NCI-H2196 treated with DMSO at 0.1 percent for 48 hours (cell line): ENCODE data around the gene PDE4B.

Experiments
- DNase-seq: peaks from one replicate; lab custom pipeline; 2025; ENCODE audit not compliant: unreplicated experiment; lab: John Stamatoyannopoulos, UW

The PDE4B gene

GRCh38 chr1:65880611-65881010 lies 87.9 kb downstream of the PDE4B start:
- DNase-seq = no peak

DNA sequence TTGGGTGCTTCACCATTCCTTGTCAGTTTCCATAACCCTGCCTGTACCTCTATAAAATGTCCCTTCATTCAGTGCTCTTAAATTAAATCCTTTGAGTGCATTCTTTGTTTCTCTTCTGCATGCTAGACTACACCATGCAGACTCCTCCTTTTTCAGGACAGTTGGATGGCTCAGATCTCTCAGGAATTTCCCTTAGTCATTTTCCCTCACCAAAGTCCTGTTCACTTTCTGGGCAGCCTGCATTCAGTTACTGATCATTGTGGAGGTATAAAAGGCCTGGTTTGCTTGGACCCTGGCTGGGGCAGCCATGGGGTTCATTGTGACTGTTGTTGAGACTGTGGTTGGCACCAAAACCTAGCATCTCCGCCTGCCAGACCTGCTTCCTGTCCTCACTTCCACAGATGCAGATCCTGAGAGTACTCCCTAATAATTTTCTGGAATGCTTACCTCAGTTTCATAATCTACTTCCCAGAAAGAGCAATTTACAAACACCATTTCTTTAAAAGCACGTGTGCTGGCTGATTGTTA lies 88.4 kb downstream of the PDE4B start:
- DNase-seq = no peak

DNA sequence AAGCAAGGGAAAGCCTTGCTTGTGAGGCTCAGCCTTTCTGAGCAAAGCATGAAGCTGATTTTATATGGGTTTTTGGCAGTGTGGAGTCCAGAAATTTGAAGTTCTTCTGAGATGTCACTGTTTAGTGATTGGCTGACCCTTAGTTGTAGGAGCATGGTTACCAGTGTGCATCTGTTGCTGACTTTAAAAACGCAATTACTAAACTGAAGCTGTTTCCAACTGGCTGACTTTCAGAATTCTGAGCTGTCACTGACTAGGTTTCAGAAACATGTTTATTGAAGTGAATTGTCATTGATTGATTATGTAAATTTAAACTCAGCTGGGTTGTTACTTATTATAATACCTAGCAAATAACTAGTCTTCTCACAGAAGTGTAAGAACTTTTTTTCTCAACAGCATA lies 89.4 kb downstream of the PDE4B start:
- no peak for DNase-seq

GRCh38 chr1:65889441-65889840 lies 96.7 kb downstream of the PDE4B start:
- DNase-seq = no peak

- DNase-seq = no peak
Observed at GRCh38 chr1:65890201-65890843, 97.6 kb downstream of the PDE4B start.

DNA sequence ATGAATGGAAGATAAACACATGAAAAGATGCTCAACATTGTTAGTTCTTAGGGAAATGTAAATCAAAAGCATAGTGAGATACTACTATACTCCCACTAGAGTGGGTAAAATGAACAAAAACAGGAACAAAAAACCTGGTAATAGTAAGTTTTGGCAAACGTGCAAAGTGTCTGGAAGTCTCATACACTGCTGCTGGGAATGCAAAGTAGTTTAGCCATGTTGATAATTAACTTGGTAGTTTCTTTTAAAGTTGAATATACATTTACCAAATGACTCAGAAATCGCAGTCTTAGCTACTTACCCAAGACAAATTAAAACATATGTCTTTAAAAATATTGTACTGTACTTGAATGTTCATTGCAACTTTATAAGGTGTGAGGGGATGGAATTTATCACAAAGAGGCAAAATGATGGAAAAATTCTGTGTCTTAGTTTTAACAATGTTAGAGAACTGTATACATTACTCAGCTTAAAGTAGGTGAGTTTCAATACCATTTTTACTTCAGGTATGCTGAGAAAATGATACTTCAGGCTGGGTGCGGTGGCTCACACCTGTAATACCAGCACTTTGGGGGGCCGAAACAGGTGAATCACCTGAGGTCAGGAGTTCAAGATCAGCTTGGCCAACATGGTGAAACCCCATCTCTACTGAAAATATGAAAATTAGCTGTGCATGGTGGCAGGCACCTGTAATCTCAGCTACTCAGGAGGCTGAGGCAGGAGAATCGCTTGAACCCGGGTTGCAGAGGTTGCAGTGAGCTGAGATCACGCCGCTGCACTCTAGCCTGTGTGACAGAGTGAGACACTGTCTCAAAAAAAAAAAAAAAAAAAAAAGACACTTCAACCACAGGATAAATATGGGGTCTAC lies 102.3 kb downstream of the PDE4B start:
- DNase-seq = no peak

GRCh38 chr1:65896721-65897120 lies 104.0 kb downstream of the PDE4B start:
- no peak for DNase-seq

GRCh38 chr1:65897485-65897884 lies 104.8 kb downstream of the PDE4B start:
- DNase-seq = no peak

GRCh38 chr1:65904681-65905083 lies 112.0 kb downstream of the PDE4B start:
- DNase-seq = no peak

DNA sequence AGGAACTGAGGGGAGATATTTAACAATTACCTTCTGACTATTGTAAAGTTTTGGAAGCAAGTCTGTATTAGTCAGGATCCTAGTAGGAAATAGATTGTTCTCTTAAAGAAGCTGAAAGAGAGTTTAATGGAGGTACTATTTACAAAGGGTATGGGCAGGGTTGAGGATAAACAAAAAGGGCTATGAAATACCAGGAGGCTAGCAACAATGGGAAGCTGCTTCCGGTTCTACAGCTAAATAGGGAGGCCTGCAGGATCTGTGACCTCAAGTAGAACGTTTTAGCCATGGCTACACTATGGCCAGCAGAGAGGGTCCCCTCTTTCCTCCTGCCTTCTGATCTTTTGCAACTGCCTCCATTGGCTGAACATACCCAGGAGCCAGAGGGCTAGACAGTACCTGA lies 117.7 kb downstream of the PDE4B start:
- no peak for DNase-seq

DNA sequence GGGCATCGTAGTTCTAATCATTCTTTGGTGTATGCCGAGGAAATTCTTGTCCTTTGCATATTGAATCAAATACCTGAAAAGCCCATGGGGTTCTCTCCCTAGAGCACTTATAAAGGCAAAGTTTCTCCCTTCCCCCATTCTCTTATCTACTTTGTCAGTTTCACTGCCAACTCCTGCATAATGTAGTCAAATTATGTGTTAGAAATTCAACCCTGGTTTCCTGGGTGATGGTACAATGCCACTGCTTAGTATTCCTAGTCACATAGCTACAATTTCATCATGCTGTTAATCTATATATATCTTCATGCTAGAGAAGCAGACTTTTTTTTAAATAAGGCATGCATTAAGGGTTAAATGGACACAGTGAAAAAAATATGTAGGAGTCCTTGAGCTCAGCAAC lies 119.0 kb downstream of the PDE4B start:
- DNase-seq = no peak

GRCh38 chr1:65918564-65918963 lies 125.9 kb downstream of the PDE4B start:
- no peak for DNase-seq

GRCh38 chr1:65921446-65921845 lies 128.8 kb downstream of the PDE4B start:
- DNase-seq = no peak

DNA sequence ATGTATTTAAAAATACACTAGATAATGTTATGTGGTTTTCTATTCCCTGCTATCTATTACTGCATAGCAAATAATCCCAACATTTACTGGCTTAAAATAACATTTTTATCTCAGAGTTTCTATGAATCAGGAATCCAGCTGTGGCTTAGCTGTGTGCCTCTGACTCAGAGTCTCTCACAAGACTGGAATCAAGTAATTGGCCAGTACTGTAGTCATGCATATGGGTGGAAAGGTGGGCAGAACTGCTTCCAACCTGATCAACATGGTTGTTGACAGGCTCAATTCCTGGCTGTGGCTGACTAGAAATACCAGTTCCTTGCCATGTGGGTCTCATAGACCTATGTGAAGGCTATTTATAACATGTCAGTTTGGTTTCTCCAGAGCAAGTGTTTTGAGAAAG lies 131.8 kb downstream of the PDE4B start:
- DNase-seq = no peak

- no peak for DNase-seq
Observed at GRCh38 chr1:65938506-65938905, 145.8 kb downstream of the PDE4B start.

- no peak for DNase-seq
Observed at GRCh38 chr1:65939191-65939590, 146.5 kb downstream of the PDE4B start.

- DNase-seq = no peak
Observed at GRCh38 chr1:65939636-65940035, 146.9 kb downstream of the PDE4B start.

- no peak for DNase-seq
Observed at GRCh38 chr1:65940126-65940525, 147.4 kb downstream of the PDE4B start.

DNA sequence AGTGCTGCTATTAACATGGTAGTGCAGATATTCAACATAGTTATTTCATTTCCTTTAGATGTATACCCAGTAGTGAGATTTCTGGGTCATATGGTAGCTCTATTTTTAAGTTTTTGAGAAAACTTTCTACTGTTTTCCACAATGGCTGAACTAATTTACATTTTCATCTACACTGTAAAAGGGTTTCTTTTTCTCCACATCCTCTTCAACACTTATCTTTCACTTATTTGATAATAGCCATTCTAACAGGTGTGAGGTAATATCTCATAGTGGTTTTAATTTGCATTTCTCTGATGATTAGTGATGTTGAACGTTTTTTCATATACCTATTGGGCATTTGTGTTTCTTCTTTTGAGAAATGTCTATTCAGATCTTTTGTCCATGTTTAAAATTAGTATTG lies 149.8 kb downstream of the PDE4B start:
- DNase-seq = no peak

GRCh38 chr1:65946376-65946775 lies 153.7 kb downstream of the PDE4B start:
- DNase-seq = no peak

- no peak for DNase-seq
Observed at GRCh38 chr1:65946960-65947359, 154.3 kb downstream of the PDE4B start.

DNA sequence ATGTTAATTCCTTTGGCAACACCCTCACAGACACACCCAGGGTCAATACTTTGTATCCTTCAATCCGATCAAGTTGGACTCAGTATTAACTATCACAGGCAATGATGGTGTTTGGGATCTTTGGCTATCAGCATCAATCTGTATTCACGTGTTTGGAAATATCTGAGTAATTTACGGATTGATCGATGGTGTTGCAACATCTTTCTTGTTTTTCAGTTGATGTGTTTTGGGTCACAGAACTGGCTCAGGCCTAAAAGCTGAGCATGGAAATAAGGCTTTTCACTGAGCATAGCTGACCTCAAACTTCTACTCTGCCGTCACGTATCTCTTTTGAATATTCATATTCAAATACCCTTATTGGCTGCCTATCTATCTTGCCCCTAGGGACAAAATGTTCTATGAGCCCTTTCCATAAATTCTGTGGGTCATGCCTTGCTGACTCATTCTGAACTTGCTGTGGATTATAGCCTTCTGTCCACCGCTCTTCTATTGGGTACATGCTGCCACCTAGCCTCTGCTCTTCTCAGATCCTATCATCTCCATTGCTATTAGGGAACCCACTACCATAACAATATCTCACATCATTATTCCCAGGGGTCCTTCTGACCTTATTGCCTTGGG lies 156.0 kb downstream of the PDE4B start:
- DNase-seq = no peak
